RKO (cell line): ENCODE data around the gene PKNOX2.

Experiments used
- DNase-seq: peaks from one replicate; pipeline ENCODE4 v3.0.0-alpha.2; 2016; ENCODE audit warnings: low spot score

PKNOX2 gene

DNA sequence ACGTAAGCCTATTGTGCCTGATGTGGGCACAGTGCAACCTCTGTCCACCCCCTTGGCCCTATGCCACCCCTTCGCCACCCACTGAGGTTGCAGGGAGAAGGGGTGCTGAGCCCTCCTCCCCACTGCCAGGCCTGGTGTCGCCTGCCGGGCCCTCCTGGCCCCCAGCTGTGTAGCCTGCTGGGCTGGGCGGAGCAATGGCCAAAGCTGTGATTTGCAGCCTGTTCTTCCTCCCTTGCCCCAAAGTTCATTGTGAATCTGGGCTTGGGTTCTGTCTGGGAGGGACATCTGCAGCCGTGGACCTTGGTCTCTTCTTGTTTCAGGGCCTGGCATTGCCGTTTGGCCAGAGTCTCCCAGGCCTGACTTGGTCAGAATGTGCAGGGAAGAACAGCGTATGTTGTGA is 121.9 kb downstream of the PKNOX2 start:
- no peak for DNase-seq

DNA sequence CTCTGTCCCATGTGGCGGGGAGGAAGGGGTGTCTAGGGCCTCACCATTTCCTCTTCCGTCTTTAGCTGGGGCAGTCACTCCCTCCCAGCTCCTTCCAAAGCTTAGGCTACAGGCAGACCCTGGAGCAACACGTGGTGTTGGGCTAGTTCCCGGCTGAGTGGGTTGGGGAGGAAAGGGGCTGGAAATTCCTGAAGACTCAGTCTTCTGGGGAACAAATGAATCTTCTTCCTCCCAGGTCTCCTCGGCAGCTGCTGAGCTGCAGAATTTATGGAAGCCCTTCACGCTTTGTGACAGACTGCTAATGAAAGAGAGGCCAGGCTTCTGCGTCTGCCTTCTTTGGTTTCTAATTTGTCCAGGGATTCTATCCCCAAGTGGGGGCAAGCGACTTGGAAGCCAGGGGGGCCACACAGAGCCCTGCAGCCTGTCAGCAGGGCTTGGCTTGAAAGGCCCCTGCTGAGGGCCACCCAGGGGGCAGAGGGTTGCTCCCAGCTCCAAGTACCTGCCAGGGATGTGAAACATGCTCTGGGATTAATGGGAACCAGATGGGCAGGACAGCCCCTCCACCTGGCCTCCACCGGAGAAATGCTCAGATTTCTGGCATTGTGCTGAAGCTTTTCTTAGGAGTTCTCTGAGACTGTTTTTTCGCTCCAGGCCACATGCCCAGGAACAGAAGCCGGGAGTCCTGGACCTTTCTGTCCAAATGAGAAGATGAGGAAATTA is 123.1 kb downstream of the PKNOX2 start:
- DNase-seq = no peak

DNA sequence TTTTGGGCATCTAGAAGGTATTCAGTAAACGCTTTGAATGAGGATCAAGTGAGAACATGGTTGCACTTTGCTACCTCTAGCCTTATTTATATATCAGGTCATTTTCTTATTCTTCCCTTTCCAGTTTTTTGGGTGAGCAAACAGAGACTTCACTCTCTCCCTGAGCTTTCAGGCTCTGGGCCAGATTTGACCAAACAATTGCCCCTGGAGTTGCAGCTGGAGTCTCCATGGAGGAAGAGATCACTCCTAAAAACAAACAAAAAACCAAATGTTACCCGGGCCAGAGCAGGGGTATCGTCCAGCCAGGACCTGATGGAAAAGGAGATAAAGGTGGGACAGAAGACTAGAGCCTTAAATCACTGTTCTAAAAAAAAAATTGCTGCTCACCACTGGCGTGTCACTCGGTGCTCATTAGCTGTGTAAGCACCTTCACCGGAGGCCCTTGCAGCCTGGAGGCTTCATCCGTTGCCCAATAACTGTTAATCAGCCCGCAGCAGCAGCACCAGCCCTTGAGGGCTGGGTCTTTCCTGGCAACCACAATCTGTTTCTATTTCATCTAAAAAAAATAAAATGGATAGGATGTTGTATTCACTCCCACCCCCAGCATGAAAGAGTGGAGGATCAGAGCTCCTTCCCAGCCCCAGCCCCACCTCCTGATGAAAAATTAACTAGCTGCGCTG is 125.0 kb downstream of the PKNOX2 start:
- no peak for DNase-seq

DNA sequence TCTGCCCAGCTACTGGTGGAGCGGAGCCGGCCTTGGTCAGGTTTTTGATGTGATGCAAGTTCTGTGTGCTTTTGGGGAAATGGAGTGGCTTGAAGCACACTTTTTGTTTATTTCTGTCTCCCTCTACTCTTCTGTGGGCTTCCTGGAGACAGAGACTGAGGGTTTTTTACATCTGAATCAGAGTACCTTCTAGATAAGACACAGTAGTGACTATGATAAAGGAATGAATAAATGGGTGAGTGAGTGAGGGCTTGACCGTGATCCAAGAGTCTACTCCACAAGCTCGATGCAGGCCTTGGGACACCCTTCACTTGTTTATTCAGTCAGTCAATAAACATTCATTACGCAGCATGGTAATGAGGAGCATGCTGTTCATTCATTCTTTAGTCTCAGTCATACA is 125.7 kb downstream of the PKNOX2 start:
- no peak for DNase-seq

DNA sequence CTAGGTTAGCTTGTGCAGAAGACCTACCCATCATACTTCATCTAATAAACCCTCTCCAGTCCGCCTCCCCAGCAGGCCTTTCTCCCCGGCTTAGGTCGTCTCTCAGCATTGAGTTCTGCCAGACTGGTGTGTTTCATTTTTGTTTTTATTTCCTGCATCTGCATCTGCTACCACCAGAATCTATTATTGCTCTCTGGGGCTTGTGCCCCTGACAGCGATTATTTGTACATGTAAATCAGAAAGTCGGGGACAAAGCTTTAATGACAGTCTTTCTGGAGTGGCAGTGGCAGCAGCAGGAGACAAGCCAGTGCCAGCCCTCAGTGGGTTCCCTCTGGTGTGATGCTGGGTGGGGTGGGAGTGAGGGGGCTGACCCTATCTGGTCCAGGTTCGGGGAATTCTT is 127.5 kb downstream of the PKNOX2 start:
- DNase-seq = no peak

DNA sequence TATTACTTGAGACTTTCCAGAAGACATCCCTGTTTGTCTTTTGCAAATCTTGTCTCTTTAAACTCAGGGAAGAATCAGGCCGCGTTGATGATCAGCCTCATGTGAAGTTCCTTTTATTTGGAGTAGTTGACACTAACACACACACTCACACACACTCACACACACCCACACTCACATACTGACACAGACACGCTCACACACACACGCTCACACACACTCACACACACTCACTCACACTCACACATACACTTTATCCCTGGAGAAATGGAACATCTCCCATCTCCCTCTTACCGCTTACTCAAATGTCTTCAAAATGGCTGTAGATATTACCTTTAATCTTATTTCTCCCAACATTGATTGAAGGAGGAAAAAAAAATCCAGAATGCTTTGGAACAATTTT is 129.0 kb downstream of the PKNOX2 start:
- no peak for DNase-seq

DNA sequence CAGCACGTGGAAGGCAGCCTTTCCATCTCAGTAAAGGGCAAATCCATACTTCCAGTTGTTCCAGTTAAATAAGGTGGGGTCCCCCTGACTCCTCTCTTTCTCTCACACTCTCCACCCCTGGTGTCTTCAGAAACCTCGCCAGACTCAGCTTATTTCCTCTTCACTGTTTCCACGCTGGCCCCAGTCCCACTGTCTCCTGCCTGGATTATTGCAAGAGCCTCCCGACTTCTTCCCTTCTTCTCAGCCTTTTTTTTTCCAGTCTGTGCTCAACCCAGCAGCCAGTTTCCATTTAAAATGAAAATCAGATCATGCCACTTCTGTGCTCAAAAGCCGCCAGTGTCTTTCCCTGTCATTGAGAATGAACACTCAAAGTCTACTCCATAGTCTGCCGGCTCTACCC is 131.4 kb downstream of the PKNOX2 start:
- DNase-seq = no peak

DNA sequence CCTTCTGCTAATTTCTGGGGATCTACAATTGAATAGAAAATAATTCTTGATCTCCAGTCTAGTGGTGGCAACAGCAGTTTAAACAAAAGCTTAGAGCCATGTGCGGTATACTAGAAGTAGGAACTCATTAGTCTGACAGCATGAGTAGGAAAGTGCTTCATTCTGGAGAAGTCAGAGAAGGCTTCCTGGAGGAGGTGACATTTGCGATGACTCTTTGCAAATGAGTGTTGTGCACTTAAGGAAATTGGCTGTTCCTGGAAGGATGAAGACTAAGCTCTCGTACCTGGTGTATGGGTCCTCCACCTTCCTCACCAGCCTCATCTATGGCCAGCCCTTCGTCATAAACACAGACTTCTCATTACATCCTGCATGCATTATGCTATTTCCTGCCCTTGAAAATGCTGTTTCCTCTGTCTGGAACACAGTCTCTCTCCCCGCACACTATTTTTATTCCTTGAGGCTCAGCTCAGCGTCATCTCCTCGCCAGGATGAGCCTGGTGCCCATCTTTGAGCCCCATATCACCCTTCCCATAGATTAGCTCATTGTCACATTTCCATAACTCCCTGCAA is 132.9 kb downstream of the PKNOX2 start:
- DNase-seq = no peak

DNA sequence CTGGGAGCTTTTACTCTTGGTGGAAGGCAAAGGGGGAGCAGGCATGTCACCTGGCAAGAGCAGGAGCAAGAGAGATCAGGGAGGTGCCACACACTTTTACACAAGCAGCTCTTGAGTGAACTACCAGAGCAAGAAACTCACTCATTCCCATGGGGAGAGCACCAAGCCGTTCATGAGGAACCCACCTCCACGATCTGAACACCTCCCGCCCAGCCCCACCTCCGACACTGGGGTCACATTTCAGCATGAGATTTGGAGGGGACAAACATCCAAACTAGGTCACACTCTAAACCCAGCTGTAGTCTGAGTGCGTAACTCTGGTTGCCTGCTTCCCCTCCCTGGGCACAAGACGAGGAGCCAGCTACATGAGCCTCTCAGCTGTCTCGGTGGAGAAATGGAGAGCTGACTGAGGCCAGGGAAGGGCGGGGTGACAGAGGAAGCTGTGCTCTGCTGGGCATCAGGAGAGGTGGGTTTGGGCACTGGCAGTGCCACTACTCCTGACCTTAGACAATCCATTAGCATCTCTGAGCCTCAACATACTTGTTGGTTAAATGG is 134.6 kb downstream of the PKNOX2 start:
- DNase-seq = no peak

DNA sequence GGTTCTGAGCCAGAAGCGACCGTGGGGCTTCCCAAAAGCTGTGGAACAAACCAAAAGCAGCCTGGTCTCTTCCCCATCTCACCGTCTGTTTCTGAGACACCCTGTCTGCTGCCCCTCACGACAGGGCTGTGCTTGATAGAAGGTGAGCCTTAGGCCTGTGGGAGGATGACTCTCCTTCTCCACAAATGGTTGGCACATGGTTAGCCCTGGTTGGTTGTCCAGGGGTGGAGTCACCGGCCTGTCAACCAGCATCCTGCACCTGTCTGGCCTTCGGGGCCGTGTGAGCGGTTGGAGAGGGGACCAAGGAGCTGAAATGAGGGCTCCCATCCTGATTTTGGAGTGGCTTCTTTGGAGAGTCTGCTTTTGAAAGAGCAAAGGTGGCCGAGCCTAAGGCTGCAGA is 135.3 kb downstream of the PKNOX2 start:
- DNase-seq = no peak

DNA sequence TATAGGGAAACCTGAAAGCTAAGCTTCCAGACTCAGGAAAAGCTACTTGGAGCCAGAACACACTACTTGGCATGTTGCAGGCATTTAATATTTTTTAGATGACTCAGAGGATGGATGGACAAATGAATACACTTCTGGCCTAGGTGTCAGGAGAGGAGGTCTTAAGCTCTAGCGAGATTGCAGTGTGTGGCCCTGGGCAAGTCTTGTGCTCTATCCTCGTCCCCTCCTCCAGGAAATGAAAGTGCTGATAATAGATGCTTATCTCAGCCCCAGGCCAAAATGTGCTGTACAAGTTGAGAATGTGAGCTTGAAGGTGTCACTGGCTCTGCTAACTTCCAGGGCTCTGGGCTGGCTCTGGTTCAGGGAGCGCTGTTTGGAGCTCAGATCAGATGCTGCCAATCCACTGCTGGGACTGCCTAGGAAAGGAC is 136.3 kb downstream of the PKNOX2 start:
- peak; percentile 28 for DNase-seq

DNA sequence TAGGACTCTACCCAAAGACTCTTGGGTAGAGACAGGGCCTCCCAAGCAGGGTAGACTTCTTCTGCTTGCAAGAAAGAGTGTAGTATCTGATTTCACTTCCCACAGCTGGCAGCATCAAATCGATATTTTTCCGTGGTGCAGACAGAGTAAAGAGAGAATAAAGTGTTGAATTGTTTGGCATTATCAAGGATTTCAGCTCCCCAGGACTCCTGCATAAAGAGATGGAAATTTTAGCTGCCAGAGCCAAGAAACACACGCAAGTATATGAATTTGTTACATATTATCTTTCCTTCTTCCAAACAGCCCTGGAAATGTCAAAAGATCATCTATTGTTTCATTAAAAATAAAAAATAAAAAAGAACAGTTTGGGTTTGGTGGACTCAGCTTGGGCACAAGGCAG is 136.8 kb downstream of the PKNOX2 start:
- no peak for DNase-seq

DNA sequence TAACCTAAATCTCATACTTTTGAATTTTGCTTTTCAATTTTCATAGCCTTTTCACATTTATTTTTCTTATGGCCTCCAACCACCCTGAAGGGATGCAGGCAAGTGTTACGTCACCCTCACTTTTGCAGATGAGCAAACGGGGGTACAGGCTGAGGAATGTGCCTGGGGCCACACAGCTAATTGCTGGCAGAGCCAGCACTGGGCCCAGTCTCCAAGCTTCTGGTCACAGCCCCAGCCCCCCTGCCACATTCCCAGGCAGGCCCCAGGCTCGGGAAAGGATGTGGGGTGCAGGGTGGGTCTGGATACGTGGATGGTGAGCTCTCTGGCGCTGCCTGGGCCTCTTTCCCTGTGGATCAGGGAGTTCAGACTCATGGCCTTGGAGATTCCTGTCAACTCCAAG is 138.6 kb downstream of the PKNOX2 start:
- DNase-seq = no peak

DNA sequence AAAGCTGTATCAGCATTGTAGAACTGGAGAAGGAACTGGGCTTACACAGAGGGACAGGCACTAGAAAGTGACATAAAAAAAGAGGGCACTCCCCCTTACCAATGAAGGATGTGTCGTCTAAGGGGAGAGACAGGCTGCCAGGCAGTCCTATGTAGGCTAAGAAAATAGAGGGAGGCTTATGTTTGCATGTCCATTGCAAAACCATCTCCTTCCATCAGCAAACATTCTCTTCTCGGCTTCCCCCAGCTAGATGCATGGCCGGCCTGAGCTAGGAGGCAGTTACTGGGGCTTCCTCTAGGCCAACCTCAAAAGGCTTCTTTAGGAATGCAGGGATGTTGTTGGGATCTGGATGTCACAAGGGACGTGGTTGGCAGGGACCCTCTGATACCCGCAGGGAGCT is 139.1 kb downstream of the PKNOX2 start:
- DNase-seq = no peak

DNA sequence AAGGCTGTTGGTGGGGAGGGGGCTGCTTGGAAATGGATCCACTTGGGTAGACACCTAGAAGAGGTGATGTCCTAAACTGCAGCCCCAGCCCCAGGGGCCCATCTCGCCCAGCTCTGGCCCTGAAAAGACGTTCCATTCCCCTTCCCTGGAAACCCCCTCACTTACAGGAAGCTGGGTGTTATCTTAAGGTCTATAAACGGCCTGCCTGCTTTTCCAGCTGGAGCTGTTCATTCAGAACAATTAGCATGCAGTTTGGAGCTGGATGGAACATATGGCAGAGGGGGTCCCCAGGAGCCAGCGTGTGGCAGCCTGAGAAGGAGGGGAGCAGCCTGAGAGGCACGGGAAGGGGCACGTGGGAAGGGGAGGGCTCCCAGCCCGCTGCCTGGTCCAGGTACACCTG is 139.6 kb downstream of the PKNOX2 start:
- DNase-seq = no peak

DNA sequence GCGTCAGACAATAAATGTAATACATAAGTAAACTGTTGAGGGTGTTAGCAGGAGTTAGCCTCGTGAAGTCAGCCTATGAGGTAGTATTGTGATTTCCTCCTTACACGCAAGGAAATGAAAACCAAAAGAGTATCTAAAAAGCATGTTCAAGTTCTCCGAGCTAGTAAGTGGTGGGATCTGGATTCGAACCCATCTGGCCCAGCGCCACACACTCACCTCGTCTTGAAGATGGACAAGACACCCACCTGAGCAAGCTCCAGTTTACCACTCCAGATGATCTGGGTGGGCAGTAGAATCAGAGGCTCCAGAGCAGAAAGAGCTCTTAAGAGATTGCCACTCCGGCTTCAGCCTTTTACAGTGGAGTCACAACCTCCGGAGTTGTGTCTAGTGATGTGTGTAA is 140.3 kb downstream of the PKNOX2 start:
- DNase-seq = no peak

DNA sequence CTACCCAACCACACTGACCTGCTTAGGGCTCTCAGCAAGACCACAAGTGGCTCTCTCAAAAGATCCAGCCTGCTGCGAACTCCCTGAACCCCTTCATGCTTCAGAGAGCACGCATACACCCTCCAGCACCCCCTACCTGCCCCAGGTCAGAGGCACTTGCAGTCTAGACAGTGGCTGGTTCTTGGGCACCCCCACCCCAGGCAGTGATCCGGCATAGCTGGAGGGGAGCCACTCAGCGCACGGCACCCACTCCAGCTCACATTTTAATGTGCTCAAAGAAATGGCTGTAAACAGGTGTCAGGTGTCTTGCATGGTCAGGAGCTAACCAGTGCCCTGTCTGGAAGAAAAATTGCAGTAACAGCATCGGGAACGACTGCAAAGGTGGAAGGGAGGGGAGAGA is 140.8 kb downstream of the PKNOX2 start:
- no peak for DNase-seq

DNA sequence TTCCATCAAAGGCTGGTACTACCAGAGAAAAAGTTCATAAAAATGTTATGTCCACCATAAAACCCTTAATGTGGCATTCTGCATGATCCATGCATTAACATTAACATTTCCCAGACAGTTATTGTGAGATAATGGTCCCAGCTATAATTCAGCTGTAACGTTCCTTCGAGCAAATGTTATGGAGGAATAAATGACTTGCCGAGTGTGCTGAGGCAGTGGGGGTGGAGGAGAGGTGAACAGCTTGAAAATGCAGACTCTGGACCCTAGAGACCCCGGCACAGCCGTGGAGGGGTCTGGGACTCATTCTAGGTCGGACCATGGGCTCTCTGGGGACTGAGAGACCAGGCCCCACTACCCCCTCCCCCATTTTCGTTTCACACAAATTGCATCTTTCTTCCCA is 141.9 kb downstream of the PKNOX2 start:
- no peak for DNase-seq

DNA sequence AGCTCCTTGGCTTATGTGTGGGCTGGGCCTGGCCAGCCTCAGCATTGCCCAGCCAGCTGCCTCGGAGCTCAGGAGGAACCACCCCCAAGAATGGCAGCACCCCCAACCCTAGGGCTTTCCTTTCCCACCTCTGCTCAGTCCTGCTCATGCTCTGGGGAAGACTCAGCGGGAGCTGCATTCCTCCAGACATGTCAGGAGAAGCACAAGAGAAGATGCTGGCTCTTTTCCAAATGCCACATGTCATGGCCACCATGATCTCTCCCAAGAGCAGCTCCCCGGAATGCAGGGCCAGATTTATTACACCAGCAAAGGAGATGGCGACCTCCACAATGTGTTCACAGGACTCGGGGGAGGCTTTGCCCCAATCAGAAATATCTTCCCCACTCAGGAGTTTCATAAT is 143.7 kb downstream of the PKNOX2 start:
- DNase-seq = no peak

DNA sequence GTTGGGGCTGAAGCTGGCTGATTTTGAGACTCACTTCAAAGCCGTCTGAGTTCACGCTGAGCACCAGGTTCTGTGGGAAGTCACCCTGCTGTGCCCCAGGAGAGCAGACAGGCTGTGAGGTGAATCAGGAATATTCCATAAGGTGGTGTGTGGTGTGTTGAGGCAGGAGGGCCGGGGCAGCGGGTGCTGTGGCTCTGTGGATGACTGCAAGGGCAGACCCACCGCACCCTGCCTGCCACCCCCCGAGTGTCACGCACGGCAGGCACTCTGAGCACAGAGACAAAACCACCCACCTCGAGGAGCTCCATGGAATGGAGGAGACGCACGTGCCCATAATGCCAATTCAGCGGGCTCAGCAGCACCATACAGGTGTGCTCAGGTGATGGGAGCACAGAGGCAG is 147.8 kb downstream of the PKNOX2 start:
- no peak for DNase-seq

DNA sequence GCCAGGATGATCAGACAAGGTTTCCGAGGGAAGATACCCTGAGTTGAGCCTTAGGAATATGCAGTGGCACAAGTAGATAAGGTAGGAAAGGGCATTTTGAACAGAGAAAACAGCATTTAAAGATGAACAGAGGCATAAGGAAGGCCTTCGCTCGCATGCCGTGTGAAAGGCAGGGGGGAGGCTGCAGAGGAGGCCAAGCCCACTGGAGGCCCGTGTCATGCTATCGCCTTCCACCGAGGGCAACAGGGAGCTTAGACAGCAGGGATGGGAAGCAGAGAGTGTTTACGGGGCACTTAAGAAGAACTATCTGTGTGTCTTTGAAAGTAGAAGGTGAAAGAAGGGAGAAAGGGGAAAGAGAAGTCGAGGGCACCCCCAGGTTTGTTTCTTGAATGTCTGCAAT is 148.3 kb downstream of the PKNOX2 start:
- DNase-seq = no peak

DNA sequence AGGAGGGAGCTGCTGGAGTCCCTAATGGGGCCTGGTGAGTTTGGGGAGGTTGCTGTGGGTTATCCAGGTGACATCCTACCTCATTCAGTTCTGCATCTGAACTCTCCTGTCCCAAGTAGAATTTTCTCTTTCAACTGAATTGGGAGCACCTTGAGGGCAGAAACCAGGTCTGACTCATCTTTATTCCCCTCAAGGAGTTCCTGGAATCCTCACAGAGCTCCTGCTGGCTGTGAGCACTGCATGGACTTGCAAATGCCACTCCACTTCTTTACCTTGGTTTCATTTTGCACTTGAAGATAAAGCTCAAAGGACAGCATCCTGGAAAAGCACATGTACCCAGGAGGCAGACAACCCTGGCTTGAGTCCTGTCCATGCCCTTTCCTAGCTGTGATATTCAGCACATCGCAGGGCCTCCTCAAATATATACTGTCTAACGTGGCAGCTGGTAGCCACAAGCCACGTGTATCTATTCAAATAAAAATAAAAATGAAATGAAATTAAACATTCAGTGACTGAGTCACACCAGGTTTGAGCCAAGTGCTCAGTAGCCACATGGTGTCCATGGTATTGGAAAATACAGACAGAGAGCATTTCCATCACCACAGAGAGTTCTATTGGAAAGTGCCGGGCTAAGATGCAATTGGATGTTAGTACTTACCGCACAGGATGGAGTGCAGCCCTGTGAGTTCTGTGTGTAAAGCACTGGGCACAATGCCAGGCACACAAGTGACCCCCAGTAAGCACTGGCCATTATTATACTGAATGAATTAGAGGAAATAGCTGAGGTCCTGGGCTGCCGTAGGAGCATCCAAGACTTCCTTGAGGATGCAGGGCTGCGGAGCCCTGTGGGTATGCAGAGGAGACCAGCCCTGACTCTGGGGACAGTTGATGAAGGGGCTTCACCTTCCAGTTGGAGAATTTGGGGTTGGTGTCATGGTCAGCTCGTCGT is 149.0 kb downstream of the PKNOX2 start:
- DNase-seq = no peak
